PC-9 (cell line): ENCODE measurements around the gene CR1. TPM values are rescaled to one million over a fixed set of nuclear protein-coding genes. Genes with fewer than 3 reads are reported as not detected.

Experiments
- BruUV-seq: library from RNA; stranded (reverse); fragments of 400-500 nt; replicated peaks from 2 replicates; lab custom pipeline; 2021; lab: Mats Ljungman, UMichigan
- CTCF ChIA-PET: fragments of 300-600 bp; sonication (Branson Sonifier 250); formaldehyde crosslinking; loops from one replicate; lab custom pipeline; 2022; ENCODE audit warnings: antibody characterized with exemption; lab: Charles Lee
- POLR2A ChIA-PET: fragments of 300-600 bp; sonication (Branson Sonifier 250); formaldehyde crosslinking; loops from one replicate; lab custom pipeline; 2022; ENCODE audit warnings: antibody characterized with exemption; ENCODE audit not compliant: unreplicated experiment; lab: Charles Lee
- DNase-seq, 2 experiments: peaks; one replicate each; pipeline versions ENCODE4 v3.0.0 to v3.0.0-alpha.2; 2015 to 2022; ENCODE audit warnings: mixed read lengths in 1 of 2
- H2AFZ ChIP-seq: fragments of 200-600 bp; sonication (generic); 2 replicates; pipeline ENCODE4 v1.8.1; 2017; ENCODE audit warnings: antibody characterized with exemption
- H3F3A ChIP-seq: fragments of 200-600 bp; sonication (generic); 2 replicates; pipeline ENCODE4 v1.8.1; 2017; ENCODE audit warnings: antibody characterized with exemption, mild to moderate bottlenecking, low read depth; ENCODE audit not compliant: insufficient read depth
- H3K27ac ChIP-seq: fragments of 200-600 bp; sonication (generic); 2 replicates; pipeline ENCODE4 v1.6.1; 2016; ENCODE audit warnings: mixed run types
- H3K27me3 ChIP-seq: fragments of 200-600 bp; sonication (generic); 2 replicates; pipeline ENCODE4 v1.6.1; 2016; ENCODE audit warnings: low read depth, mixed run types; ENCODE audit not compliant: insufficient read depth
- H3K36me3 ChIP-seq: fragments of 200-600 bp; sonication (generic); 2 replicates; pipeline ENCODE4 v1.6.1; 2016; ENCODE audit warnings: low read depth, mixed run types
- H3K4me1 ChIP-seq: fragments of 200-600 bp; sonication (generic); replicated peaks from 2 replicates; pipeline ENCODE4 v1.6.1; 2016; ENCODE audit warnings: mixed run types; ENCODE audit not compliant: insufficient read depth
- H3K4me2 ChIP-seq: fragments of 200-600 bp; sonication (generic); 2 replicates; pipeline ENCODE4 v1.6.1; 2017; ENCODE audit warnings: mixed run types
- H3K4me3 ChIP-seq: fragments of 200-600 bp; sonication (generic); 2 replicates; pipeline ENCODE4 v1.6.1; 2016; ENCODE audit warnings: mixed run types
- H3K79me2 ChIP-seq: fragments of 200-600 bp; sonication (generic); 2 replicates; pipeline ENCODE4 v1.6.1; 2017; ENCODE audit warnings: low read depth, mixed run types
- H3K9me2 ChIP-seq: fragments of 200-600 bp; sonication (generic); 2 replicates; pipeline ENCODE4 v1.8.1; 2017; ENCODE audit warnings: mild to moderate bottlenecking; ENCODE audit not compliant: insufficient read depth
- H3K9me3 ChIP-seq: fragments of 200-600 bp; sonication (generic); 2 replicates; pipeline ENCODE4 v1.8.1; 2016; ENCODE audit warnings: low read depth; ENCODE audit not compliant: insufficient read depth
- H4K20me1 ChIP-seq: fragments of 200-600 bp; sonication (generic); 2 replicates; pipeline ENCODE4 v1.8.1; 2017; ENCODE audit not compliant: insufficient read depth
- EZH2 ChIP-seq: fragments of 200-600 bp; sonication (generic); IDR thresholded peaks from 2 replicates; pipeline ENCODE4 v1.8.0; 2017; ENCODE audit warnings: antibody characterized with exemption, low read depth
- intact Hi-C: fragments of 100-400 bp; cut with micrococcal nuclease; formaldehyde crosslinking; loops from one replicate; pipeline ENCODE4 v1.10.0; 2022; ENCODE audit not compliant: unreplicated experiment
- total RNA-seq: library from RNA; stranded (reverse); gene quantifications from 2 replicates; pipeline ENCODE4 v1.2.3, GENCODE V29; 2021
- TF ChIP-seq, protein P1 (sequence below): fragments of 200-600 bp; sonication (generic); conservative IDR thresholded peaks from 2 replicates; pipeline ENCODE4 v1.6.1; 2017; ENCODE audit warnings: mixed run types, antibody characterized with exemption, mild to moderate bottlenecking, moderate library complexity

CR1 gene
- total RNA-seq, 1 experiment from 2014 or later, result not detected

DNA sequence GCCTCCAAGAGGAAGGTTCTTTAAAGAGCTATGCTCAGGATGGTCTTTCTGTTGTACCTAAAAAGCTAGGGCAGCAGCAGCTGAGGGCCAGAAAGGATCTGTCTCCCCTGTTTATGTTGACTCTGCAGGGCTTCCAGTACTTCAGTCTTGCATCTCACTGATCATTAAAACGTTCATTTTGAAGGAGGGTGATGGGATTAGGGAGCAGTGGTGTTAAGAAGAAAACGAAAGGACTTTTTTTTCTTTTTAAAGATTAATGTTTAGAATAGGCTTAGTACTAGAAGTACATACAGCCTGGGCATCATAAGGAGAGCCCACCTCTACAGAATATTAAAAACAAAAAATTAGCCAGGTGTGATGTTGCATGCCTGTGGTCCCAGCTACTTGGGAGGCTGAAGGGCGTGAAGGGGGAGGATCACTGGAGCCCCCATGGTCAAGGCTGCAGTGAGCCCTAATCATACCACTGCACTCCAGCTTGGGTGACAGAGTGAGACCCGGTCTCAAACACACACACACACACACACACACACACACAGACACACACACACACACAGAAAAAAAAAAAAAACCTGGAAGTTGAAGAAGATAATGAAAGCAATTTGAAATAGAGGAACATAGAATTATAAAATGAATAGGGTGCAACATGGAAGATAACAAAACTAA, 151.8 kb downstream of the CR1 start:
- no peaks in the 10 kb centered on the region for H3K27me3 ChIP-seq
- no peak overlapping the region for H2AFZ ChIP-seq
- DNase-seq, result no peak
- BruUV-seq, result no TSS peak
- no peaks in the 10 kb centered on the region for H3K4me1 ChIP-seq
- no peaks in the 10 kb centered on the region for H3F3A ChIP-seq
- no peak for TF ChIP-seq EZH2
- TF ChIP-seq, protein P1, sequence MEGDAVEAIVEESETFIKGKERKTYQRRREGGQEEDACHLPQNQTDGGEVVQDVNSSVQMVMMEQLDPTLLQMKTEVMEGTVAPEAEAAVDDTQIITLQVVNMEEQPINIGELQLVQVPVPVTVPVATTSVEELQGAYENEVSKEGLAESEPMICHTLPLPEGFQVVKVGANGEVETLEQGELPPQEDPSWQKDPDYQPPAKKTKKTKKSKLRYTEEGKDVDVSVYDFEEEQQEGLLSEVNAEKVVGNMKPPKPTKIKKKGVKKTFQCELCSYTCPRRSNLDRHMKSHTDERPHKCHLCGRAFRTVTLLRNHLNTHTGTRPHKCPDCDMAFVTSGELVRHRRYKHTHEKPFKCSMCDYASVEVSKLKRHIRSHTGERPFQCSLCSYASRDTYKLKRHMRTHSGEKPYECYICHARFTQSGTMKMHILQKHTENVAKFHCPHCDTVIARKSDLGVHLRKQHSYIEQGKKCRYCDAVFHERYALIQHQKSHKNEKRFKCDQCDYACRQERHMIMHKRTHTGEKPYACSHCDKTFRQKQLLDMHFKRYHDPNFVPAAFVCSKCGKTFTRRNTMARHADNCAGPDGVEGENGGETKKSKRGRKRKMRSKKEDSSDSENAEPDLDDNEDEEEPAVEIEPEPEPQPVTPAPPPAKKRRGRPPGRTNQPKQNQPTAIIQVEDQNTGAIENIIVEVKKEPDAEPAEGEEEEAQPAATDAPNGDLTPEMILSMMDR, result no peak
- POLR2A ChIA-PET, result no interaction called here
- intact Hi-C loops, result no loop called here
- H3K27ac ChIP-seq, result no peak overlapping the region
- no peaks in the 10 kb centered on the region for H3K36me3 ChIP-seq
- H3K4me3 ChIP-seq, result no peak overlapping the region
- H3K4me2 ChIP-seq, result no peak overlapping the region
- no peaks in the 10 kb centered on the region for H4K20me1 ChIP-seq
- H3K9me3 ChIP-seq, result no peaks in the 10 kb centered on the region
- H3K9me2 ChIP-seq, result no peaks in the 10 kb centered on the region
- CTCF ChIA-PET, result no interaction called here
- H3K79me2 ChIP-seq, result no peaks in the 10 kb centered on the region

DNA sequence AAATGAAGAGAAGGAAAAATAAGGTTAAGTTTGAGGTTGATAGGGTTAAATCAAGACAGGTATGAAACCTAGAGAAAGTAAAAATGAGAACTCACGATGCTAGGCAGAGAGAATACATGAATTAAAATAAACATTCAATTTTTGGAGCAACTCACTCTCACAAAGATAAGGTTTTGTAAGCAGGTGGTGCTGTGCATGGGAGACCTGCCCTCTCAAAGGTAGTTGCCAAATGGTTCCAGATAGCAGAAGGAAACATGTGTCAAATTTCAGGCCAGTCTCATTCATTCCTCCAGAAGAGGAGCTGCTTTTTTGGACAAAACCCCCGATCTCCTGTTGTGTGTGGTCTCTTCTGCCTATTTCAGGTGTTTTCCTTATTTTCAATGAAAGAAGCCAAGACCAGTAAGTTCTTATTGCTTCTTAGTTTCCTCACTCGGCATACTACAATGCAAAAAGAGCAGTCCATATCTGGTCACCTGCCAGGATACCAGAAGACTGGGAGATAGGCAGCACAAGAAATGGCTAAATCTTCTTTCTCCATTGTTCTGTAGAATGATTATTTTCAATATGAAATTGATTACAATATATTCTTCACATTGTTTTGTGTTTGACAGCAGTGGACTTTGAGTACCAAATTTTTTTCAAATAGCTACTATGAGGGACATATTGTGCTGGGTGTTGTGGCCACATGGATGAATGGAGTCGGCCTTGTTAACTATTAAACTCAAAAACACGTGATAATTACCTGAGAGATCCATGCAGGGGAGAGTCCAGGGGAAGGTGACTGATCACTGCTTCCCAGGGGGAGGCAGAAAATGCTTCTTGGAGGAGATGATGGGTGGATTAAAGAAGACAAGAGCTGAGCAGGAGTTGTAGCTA, 152.6 kb downstream of the CR1 start:
- CTCF ChIA-PET, result no interaction called here
- POLR2A ChIA-PET, result no interaction called here
- no TSS peak for BruUV-seq

GRCh38 chr1:207649210-207649753, 153.3 kb downstream of the CR1 start:
- H3K27me3 ChIP-seq, result no peaks in the 10 kb centered on the region
- ChIA-PET POLR2A (no interaction called here), CTCF (no interaction called here)
- H3F3A ChIP-seq, result no peaks in the 10 kb centered on the region
- no peaks in the 10 kb centered on the region for H3K9me3 ChIP-seq
- no TSS peak for BruUV-seq
- DNase-seq, result no peak
- no peaks in the 10 kb centered on the region for H3K4me1 ChIP-seq
- TF ChIP-seq, protein P1, result no peak
- no peak for TF ChIP-seq EZH2
- no peaks in the 10 kb centered on the region for H4K20me1 ChIP-seq
- H2AFZ ChIP-seq, result no peak overlapping the region
- no peak overlapping the region for H3K27ac ChIP-seq
- intact Hi-C loops, result no loop called here
- H3K9me2 ChIP-seq, result no peaks in the 10 kb centered on the region
- no peak overlapping the region for H3K4me2 ChIP-seq
- H3K4me3 ChIP-seq, result no peak overlapping the region
- no peaks in the 10 kb centered on the region for H3K79me2 ChIP-seq
- no peaks in the 10 kb centered on the region for H3K36me3 ChIP-seq

More for the DNA sequence above, 152.6 kb downstream of the CR1 start:
- Histone ChIP-seq H3K9me3 (no peaks in the 10 kb centered on the region), H3K9me2 (no peaks in the 10 kb centered on the region), H3K4me3 (no peak overlapping the region), H3F3A (no peaks in the 10 kb centered on the region), H3K79me2 (no peaks in the 10 kb centered on the region), H3K27ac (no peak overlapping the region), H2AFZ (no peak overlapping the region), H3K4me1 (no peaks in the 10 kb centered on the region), H3K27me3 (no peaks in the 10 kb centered on the region), H4K20me1 (no peaks in the 10 kb centered on the region), H3K4me2 (no peak overlapping the region), H3K36me3 (no peaks in the 10 kb centered on the region)
- intact Hi-C loops, result no loop called here
- no peak for DNase-seq
- TF ChIP-seq EZH2, result no peak
- TF ChIP-seq, protein P1, result no peak
